ENCODE results near the gene WWC2.
"Not testable (repeated sequence)": the region's sequence is repeated elsewhere in the genome, so short reads cannot be mapped to it uniquely, and the experiment has no call there.

The WWC2 gene

DNA sequence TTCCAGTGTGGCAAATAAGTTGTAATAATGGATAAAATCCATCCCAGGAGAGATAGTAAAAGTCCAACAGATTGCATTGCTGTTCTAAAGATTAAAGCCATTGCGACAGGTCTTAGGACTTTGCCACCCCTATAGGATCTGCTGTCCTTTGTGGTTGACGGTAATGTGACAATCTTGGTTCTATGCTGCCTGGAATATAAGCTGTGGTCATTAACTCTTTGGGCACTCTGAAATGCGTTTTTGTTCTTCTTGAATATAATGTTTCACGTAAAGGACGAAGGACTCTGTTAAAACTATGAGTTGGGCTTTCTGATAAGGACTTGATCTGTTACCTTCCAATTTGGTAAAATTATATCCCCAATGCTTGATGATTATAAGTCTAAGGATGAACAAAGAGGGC is 223.3 kb downstream of the WWC2 start, which contains the start of gene CLDN24:
Gene CLDN24 (minus strand): TSS at position 101 of the 400 bp plus-strand sequence. CDS start 0 bp downstream, at position 101.
- FAIRE-seq (no peak), DNase-seq (ENCODE audit: insufficient read length, low spot score) (no peak)

- no peak for FAIRE-seq
- no peak for DNase-seq (ENCODE audit: insufficient read length, low spot score)
Measured at GRCh38 chr4:183323295-183323694, 224.2 kb downstream of the WWC2 start.

DNA sequence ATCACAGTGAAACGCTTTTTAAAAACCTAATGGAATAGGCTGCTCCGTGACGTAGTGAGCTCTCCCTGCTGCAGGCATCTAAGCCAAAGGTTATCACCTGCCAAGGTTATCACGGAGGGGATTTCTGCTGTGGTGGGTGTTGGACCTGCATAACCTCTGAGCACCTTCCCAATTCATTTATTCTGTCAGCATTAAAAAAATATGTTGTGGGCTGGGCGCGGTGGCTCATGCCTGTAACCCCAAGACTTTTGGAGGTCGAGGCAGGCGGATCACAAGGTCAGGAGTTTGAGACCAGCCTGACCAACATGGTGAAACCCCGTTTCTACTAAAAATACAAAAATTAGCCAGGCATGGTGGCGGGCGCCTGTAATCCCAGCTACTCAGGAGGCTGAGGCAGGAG is 225.0 kb downstream of the WWC2 start:
- DNase-seq (ENCODE audit: insufficient read length, low spot score); FAIRE-seq: not testable (repeated sequence)

DNA sequence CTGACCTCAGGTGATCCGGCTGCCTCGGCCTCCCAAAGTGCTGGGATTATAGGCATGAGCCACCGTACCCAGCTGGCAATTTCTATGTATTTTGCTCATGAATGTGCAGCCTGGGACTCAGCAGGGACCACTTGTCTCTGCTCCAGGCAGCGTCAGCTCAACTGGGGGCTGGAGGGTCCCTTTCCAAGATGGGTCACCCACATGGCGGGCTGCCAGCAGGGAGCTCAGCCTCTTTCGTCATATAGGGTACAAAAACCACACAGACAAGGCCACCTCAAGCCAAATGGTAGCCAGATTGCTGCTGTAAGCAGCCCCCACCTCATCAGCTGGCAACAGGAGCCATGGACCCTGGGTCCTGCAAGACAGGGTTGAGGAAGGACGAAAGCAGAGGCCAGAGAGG is 225.6 kb downstream of the WWC2 start:
- DNase-seq (ENCODE audit: insufficient read length, low spot score) = no peak
- no peak for FAIRE-seq

GRCh38 chr4:183326387-183326786 is 227.3 kb downstream of the WWC2 start:
- not testable (repeated sequence) for FAIRE-seq

GRCh38 chr4:183326853-183327252 is 227.8 kb downstream of the WWC2 start:
- FAIRE-seq = no peak

More at GRCh38 chr4:183326387-183326786, 227.3 kb downstream of the WWC2 start:
- not testable (repeated sequence) for DNase-seq (ENCODE audit: insufficient read length, low spot score)

GRCh38 chr4:183327827-183328226 is 228.8 kb downstream of the WWC2 start:
- FAIRE-seq (no peak), DNase-seq (ENCODE audit: insufficient read length, low spot score) (no peak)

More at GRCh38 chr4:183326853-183327252, 227.8 kb downstream of the WWC2 start:
- DNase-seq (ENCODE audit: insufficient read length, low spot score) = no peak

DNA sequence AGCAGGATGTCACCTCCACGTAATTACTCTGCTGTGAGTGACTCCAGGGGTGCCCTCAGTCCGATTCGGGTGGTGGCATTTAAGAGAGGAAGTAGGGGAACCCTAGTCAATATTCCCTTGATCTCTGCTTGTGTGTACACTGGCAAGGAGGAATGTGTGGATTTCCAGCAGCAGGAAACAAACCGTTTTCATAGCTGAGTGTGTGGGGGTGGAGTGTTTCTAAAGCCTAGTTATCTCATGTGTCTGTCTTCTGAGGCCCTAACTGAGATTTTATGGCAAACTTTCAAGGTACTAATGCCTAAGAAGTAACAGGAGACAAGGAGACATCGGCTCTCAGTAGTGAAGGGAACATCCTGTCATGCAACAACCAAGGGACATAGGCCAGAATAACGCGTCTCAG is 229.8 kb downstream of the WWC2 start:
- DNase-seq (ENCODE audit: insufficient read length, low spot score) (no peak), FAIRE-seq (no peak)

DNA sequence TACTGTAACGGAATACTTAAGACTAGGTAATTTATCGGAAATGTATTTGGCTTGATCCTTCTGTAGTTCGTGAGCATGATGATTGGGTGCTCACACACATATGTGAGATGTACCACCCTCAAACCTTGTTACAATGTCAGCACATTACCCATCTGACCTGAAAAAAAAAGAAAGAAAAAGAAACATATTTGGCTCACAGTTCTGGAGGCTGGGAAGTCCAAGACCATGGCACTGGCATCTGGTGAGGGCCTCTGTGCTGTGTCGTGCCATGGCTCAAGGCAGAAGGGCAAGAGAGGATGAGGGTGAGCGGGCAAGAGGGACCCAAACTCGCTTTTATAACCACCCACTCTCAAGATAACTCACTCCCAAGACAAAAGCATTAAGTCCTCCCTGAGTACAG is 230.2 kb downstream of the WWC2 start:
- DNase-seq (ENCODE audit: insufficient read length, low spot score) (no peak), FAIRE-seq (no peak)

DNA sequence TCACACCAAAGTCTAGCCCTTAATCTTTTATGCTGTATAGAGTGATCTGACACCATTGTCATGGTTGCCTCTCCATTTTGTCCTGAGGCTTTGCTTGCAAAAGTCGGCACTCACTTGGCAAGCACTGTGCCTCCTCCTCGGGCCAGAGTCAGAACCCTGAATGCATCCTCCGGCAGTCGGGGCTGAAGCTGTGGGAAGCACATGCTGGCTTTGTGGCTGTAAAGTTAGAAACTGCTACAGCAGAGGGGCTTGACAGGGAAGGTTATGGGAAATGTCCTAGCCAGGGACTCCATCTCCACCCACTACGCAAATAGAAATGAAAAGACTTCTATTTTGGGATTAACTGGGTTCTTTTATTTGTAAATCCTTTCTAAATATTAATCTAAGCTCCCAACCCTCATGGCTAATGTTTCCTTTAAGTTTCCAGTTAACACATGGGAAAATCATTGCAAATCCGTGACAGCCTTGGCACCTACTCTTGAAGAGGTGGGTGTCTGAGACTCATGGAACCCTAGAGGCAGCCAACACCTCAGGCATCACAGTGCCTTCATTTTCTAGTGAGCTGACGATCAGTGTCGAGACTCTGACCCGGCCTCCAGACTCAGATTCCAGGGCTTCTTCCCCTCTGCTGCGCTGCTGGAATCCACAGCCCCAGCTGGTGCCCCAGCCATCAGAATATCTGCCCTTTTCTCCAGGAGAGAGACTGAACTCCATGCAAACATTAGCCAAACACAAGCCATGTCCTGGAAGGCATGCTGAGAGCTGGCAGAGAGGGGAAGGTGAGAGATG is 231.1 kb downstream of the WWC2 start:
- DNase-seq (ENCODE audit: insufficient read length, low spot score) (no peak), FAIRE-seq (no peak)

DNA sequence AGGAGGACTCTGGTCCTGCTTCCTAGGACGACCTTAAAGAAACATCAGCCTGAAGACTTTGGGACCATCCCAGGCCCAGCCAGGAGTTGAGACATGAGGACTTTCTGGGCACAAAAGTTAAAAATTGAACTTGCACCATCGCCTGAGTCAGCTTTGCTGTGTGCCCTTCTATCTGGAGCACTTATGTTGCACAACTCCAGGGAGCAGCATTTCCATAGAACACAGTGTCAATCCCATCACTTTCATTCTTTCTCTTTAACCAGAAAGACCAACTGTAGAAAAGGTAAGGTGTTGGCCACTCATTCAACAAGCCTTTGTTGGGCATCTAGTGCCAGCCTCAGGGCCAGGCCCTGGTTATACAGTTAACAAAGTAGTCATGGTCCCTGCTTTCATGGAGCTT is 231.8 kb downstream of the WWC2 start:
- FAIRE-seq (no peak), DNase-seq (ENCODE audit: insufficient read length, low spot score) (no peak)

DNA sequence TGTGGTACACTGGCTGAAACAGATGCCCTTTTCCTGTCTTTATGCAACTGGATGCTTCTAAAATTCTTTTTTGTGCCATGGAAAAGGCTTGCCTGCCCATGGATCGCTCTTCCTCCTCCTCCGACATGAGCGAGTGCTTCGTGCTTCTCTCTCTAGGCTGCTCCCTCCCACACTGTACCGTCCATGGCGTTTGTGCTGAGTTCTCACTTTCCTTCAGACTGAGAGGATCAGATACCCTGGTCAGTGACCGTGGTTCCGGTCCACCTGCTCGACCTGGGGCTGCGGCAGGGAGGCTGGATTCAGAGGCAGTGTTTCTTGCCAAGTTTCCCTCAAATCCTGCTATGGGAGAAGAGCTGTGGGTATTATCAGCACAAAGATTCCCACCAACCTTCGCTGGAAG is 233.4 kb downstream of the WWC2 start:
- DNase-seq (ENCODE audit: insufficient read length, low spot score) = no peak
- FAIRE-seq = no peak

- FAIRE-seq (no peak), DNase-seq (ENCODE audit: insufficient read length, low spot score) (no peak)
Measured at GRCh38 chr4:183333202-183333601, 234.1 kb downstream of the WWC2 start.

DNA sequence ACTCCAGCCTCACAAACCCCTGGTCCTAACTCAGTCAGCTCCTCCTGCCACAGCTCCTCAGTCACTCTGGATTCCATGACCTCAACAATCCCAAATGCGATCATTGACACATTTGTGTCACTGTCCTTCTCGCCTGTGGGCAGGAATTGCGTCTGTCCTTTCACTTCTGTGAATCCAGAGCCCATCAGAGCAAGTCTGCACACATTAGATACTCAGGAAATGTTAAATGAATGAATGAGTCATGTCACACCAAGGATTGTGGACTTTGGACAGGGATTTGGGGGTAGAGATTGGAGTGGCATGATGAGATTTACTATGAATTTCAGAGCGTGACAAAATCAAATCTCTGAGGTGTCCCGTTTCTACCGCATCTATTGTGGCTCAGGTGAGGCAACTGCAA is 234.9 kb downstream of the WWC2 start:
- DNase-seq (ENCODE audit: insufficient read length, low spot score) (no peak), FAIRE-seq (no peak)

DNA sequence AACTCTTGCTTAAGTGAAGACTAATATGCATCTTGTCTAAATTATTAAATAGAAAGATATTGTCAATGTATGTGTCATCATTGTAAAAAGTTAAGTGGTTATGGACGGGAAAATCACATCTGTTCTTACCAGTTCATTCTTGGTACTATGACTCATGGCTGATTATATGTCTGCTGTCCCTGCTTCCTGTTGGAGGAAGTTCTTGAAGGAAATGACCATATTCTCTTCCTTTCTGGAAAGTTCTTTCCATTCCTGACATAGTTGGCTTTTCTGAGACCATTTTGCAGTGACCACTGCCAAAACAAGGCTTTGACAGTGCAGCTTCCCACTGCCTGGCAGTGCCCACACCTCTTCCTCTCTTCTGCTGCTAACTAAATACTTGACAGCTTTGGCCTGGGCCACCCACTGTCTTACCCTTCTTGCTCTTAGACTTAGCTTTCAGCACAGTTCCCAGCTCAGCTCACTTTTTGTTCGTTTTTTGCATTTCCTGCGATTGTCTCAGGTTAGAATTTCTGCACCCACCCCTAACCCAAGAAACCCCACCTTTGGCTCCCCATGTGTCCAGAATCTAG is 236.4 kb downstream of the WWC2 start:
- FAIRE-seq (no peak), DNase-seq (ENCODE audit: insufficient read length, low spot score) (no peak)

- no peak for FAIRE-seq
- no peak for DNase-seq (ENCODE audit: insufficient read length, low spot score)
Measured at GRCh38 chr4:183337349-183337748, 238.3 kb downstream of the WWC2 start.

DNA sequence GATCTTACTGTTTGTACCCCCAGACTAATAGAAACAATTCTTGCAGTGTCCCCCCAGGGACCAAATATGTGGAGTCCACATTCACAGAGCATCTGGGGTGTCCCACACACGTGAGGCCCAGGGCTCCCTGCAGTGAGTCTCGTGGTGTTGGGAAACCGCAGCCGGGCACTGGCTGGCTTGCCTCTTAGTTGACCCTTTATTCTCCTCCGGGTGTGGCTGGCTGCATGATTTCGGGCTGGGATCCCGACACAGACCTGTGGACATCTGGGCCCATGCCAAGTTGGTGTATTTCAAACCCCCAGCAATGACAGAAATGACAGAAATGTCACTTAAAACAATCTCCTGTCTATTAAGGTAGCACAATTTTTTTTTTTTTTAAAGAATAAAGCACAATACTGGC is 238.8 kb downstream of the WWC2 start:
- DNase-seq (ENCODE audit: insufficient read length, low spot score) = no peak
- no peak for FAIRE-seq

GRCh38 chr4:183342541-183343533 is 243.8 kb downstream of the WWC2 start:
- FAIRE-seq (no peak), DNase-seq (ENCODE audit: insufficient read length, low spot score) (no peak)

DNA sequence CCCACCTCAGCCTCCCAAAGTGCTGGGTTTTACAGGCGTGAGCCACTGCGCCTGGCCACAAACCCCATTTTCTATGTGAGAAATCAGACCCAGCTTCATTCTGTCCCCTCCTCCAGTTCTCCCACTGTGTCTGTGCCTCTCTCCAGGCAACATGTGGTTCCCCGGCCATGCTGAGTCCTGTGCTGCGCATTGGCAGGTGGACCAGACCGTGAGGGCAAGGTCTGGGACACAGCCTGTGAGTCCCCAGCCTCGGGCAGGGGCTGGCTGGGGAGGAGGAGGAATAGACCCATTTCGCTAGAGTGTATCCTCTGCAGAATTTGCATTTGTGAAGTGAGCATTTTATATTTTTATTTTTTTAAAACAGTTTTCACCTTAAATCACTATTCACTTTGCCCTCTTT is 244.7 kb downstream of the WWC2 start:
- DNase-seq (ENCODE audit: insufficient read length, low spot score) (no peak), FAIRE-seq (no peak)

- FAIRE-seq (no peak), DNase-seq (ENCODE audit: insufficient read length, low spot score) (no peak)
Measured at GRCh38 chr4:183344523-183345255, 245.6 kb downstream of the WWC2 start.
